Type B pancreatic cell (in vitro differentiated cells): Measurements from ENCODE around the gene APOA4. TPM values are rescaled to one million over a fixed set of nuclear protein-coding genes. Genes with fewer than 3 reads are reported as not detected.

ENCODE experiments used
- DNase-seq: peaks from one replicate; pipeline ENCODE4 v3.0.0; 2021; ENCODE audit warnings: mixed read lengths; ENCODE audit not compliant: unreplicated experiment; ENCODE audit errors: extremely low spot score
- H3K27ac Mint-ChIP-seq: 2 replicates; pipeline ENCODE4 v1.8.0; 2021; ENCODE audit warnings: mild to moderate bottlenecking, mixed read lengths
- H3K27me3 Mint-ChIP-seq: 2 replicates; pipeline ENCODE4 v1.8.0; 2021; ENCODE audit warnings: mixed read lengths
- H3K36me3 Mint-ChIP-seq: 2 replicates; pipeline ENCODE4 v1.8.0; 2021; ENCODE audit warnings: mixed read lengths
- H3K4me1 Mint-ChIP-seq: one replicate; pipeline ENCODE4 v1.8.0; 2021; ENCODE audit warnings: mixed read lengths; ENCODE audit not compliant: unreplicated experiment
- H3K4me3 Mint-ChIP-seq: 2 replicates; pipeline ENCODE4 v1.8.0; 2021; ENCODE audit warnings: mild to moderate bottlenecking, mixed read lengths
- H3K9me3 Mint-ChIP-seq: 2 replicates; pipeline ENCODE4 v1.8.0; 2021; ENCODE audit warnings: mixed read lengths
- total RNA-seq: library from RNA; stranded (reverse); gene quantifications from 2 replicates; pipeline ENCODE4 v1.2.1, GENCODE V29; 2021; ENCODE audit warnings: low replicate concordance
- TF ChIP-seq, protein P1 (sequence below): fragments of 200-600 bp; sonication (generic); conservative IDR thresholded peaks from 2 replicates; pipeline ENCODE4 v1.5.0; 2021; ENCODE audit warnings: antibody characterized with exemption, mild to moderate bottlenecking

APOA4 gene
- total RNA-seq, 1 donor from 2014 or later: 21.7 TPM

DNA sequence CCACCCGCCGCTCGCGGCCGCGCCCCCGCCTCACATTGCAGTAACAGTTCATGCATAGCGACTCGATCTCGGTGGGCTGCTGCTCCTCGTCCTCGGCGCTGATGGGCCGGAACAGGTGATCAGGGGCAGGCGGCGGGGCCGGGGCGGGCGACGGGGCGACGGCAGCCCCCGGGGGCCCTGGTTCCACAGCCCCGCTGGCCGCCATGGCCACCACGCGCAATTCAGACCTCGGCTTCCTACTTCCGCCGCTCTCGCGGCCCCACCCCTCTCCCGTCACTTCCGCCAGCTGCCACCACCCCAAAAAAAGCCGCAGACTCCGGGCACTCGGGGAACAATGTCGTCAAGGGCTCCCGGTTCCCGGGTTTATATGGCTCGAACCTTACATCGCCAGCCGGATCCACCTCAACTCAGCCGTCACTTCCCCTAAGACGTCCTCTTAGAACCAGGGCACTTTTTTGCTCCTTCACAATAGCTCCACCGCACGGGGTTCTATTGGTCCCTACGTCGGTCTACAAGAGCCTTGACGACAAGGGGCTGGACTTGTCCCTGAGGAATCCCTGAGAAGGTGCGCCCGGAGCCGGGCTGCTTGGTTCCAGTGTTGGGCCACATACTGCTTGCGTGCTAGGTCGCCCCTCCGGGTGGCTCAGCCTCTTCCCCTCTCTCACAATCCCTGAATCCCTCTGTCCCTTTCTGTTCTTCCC lies 35.2 kb downstream of the APOA4 start, which contains the start of gene ZPR1:
TSS of gene ZPR1 (minus strand) at position 238 of the 701 bp plus-strand sequence. CDS start at position 205, 33 bp downstream.
- peak within 1 kb of the TSS; percentile 99 for H3K27ac Mint-ChIP-seq
- DNase-seq: peak; percentile 84
- peak within 1 kb of the TSS; percentile 99 for H3K4me3 Mint-ChIP-seq
- no peaks in the 10 kb centered on the region for H3K9me3 Mint-ChIP-seq
- peaks cover 3% of the 10 kb centered on the region for H3K27me3 Mint-ChIP-seq
- H3K4me1 Mint-ChIP-seq: peaks cover 19% of the 10 kb centered on the region
- TF ChIP-seq, protein P1, sequence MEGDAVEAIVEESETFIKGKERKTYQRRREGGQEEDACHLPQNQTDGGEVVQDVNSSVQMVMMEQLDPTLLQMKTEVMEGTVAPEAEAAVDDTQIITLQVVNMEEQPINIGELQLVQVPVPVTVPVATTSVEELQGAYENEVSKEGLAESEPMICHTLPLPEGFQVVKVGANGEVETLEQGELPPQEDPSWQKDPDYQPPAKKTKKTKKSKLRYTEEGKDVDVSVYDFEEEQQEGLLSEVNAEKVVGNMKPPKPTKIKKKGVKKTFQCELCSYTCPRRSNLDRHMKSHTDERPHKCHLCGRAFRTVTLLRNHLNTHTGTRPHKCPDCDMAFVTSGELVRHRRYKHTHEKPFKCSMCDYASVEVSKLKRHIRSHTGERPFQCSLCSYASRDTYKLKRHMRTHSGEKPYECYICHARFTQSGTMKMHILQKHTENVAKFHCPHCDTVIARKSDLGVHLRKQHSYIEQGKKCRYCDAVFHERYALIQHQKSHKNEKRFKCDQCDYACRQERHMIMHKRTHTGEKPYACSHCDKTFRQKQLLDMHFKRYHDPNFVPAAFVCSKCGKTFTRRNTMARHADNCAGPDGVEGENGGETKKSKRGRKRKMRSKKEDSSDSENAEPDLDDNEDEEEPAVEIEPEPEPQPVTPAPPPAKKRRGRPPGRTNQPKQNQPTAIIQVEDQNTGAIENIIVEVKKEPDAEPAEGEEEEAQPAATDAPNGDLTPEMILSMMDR: no peak
- H3K36me3 Mint-ChIP-seq: peaks cover 15% of the 10 kb centered on the region

GRCh38 chr11:116787436-116787785 lies 35.7 kb downstream of the APOA4 start:
- no peaks in the 10 kb centered on the region for H3K9me3 Mint-ChIP-seq
- H3K4me3 Mint-ChIP-seq: peak overlapping the region; percentile 99
- TF ChIP-seq, protein P1: no peak
- peaks cover 17% of the 10 kb centered on the region for H3K4me1 Mint-ChIP-seq
- peaks cover 20% of the 10 kb centered on the region for H3K36me3 Mint-ChIP-seq
- H3K27ac Mint-ChIP-seq: peak overlapping the region; percentile 76
- no peak for DNase-seq
- H3K27me3 Mint-ChIP-seq: peaks cover 3% of the 10 kb centered on the region

DNA sequence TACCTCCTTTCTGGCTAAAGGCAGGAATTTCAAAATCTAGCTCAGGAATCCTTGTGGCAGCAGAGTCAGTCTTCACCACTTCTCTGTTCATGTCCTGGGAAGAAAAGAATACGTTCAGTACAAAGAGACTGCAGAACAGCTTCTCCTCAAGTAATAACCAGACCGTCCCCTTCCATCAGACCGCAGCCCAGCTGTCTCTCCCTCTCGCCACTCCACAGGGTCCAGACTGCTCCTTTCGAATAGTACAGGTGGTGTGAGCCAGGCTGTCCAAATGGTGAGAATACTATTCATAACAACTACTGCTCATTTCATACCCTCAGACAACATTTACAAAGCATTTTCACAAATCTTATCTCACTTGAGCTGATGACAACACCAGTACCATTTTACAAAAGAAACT lies 36.1 kb downstream of the APOA4 start:
- Mint-ChIP-seq H3K4me3 (peak overlapping the region; percentile 99), H3K27me3 (peaks cover 3% of the 10 kb centered on the region), H3K9me3 (no peaks in the 10 kb centered on the region), H3K4me1 (peaks cover 17% of the 10 kb centered on the region), H3K27ac (peak overlapping the region; percentile 76), H3K36me3 (peaks cover 24% of the 10 kb centered on the region)
- TF ChIP-seq, protein P1: no peak
- no peak for DNase-seq

DNA sequence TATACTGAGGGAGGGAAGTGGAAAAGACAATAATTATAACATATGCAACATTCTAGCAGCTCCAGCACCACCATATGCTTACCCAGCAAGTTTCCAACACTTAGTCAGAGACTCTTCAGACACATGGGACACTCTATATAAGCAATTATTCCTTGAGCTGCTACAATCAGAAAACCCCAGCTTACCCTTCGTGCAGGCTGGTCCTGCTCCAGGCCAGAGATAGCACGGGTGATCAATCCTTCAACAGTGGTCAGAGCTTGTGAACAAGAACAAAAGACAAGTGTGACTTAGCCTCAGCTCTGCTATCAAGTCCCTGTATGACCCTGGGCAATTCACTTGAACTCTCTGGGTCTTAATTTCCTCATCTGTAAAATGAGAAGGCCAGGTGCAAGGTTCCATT lies 36.8 kb downstream of the APOA4 start:
- H3K27me3 Mint-ChIP-seq: peaks cover 3% of the 10 kb centered on the region
- peak overlapping the region; percentile 99 for H3K4me3 Mint-ChIP-seq
- H3K9me3 Mint-ChIP-seq: no peaks in the 10 kb centered on the region
- peaks cover 26% of the 10 kb centered on the region for H3K36me3 Mint-ChIP-seq
- H3K27ac Mint-ChIP-seq: peak overlapping the region; percentile 76
- no peak for DNase-seq
- TF ChIP-seq, protein P1: no peak
- peaks cover 17% of the 10 kb centered on the region for H3K4me1 Mint-ChIP-seq

DNA sequence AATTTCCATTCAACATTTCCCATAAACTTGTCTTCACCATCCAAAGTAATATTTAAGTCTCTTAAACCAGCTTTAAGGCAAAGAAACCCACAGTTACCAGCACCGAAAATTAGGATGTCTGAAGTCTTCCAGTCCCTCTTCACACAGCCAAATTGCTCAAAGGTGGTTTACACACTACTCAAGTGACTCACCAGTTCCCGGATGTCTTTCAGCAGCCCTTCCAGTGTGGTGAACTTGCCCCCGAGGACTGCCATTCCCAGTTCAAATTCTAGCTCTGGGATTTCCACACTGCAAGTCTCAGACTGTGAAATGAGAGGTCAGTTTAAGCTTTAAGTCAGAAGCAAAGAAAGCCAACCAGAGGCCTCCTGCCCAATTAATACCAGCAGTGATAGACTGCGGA lies 40.4 kb downstream of the APOA4 start:
- Mint-ChIP-seq H3K27me3 (no peaks in the 10 kb centered on the region), H3K36me3 (peaks cover 46% of the 10 kb centered on the region), H3K9me3 (no peaks in the 10 kb centered on the region), H3K4me3 (no peak overlapping the region), H3K27ac (no peak overlapping the region), H3K4me1 (peaks cover 8% of the 10 kb centered on the region)
- TF ChIP-seq, protein P1: no peak
- DNase-seq: no peak
